Measurements from ENCODE around the gene THSD4.

Gene THSD4

GRCh38 chr15:71649894-71650293 is 534.6 kb downstream of the THSD4 start:
- Histone ChIP-seq H3K4me2 (ENCODE audit: low read depth, low read length, poor library complexity, severe bottlenecking) (no peak overlapping the region), H3K4me3 (ENCODE audit: low read length, poor library complexity, severe bottlenecking) (no peak overlapping the region), H4K20me1 (ENCODE audit: insufficient read depth, low read length, poor library complexity, severe bottlenecking) (no peaks in the 10 kb centered on the region), H2AFZ (ENCODE audit: low read length) (peak overlapping the region; percentile 35; the same call in 1 of the 2 replicates), H3K36me3 (ENCODE audit: insufficient read depth, low read length) (no peaks in the 10 kb centered on the region), H3K27me3 (ENCODE audit: insufficient read depth, low read length, poor library complexity, severe bottlenecking) (no peaks in the 10 kb centered on the region), H3K9ac (ENCODE audit: low read depth, low read length, poor library complexity, severe bottlenecking) (no peak overlapping the region), H3K4me1 (ENCODE audit: insufficient read depth, low read length, poor library complexity, severe bottlenecking) (no peaks in the 10 kb centered on the region), H3K79me2 (ENCODE audit: insufficient read depth, low read length) (no peaks in the 10 kb centered on the region), H3F3A (ENCODE audit: low read depth) (no peaks in the 10 kb centered on the region), H3K9me3 (ENCODE audit: insufficient read depth, low read depth, low read length) (no peaks in the 10 kb centered on the region), H3K9me2 (replicated peaks; ENCODE audit: low read depth, low read length) (no peaks in the 10 kb centered on the region)
- TF ChIP-seq EZH2phosphoT487 (IDR thresholded peaks at IDR 0.05; ENCODE audit: borderline replicate concordance): no peak
- TF ChIP-seq CTCF (conservative IDR thresholded peaks at IDR 0.05; ENCODE audit: low read length): no peak

GRCh38 chr15:71650603-71651002 is 535.3 kb downstream of the THSD4 start:
- Histone ChIP-seq H3K4me1 (ENCODE audit: insufficient read depth, low read length, poor library complexity, severe bottlenecking) (no peaks in the 10 kb centered on the region), H2AFZ (ENCODE audit: low read length) (no peak overlapping the region), H4K20me1 (ENCODE audit: insufficient read depth, low read length, poor library complexity, severe bottlenecking) (no peaks in the 10 kb centered on the region), H3K9me3 (ENCODE audit: insufficient read depth, low read depth, low read length) (no peaks in the 10 kb centered on the region), H3K4me3 (ENCODE audit: low read length, poor library complexity, severe bottlenecking) (no peak overlapping the region), H3K4me2 (ENCODE audit: low read depth, low read length, poor library complexity, severe bottlenecking) (no peak overlapping the region), H3K9me2 (replicated peaks; ENCODE audit: low read depth, low read length) (no peaks in the 10 kb centered on the region), H3K36me3 (ENCODE audit: insufficient read depth, low read length) (no peaks in the 10 kb centered on the region), H3K27me3 (ENCODE audit: insufficient read depth, low read length, poor library complexity, severe bottlenecking) (no peaks in the 10 kb centered on the region), H3F3A (ENCODE audit: low read depth) (no peaks in the 10 kb centered on the region), H3K9ac (ENCODE audit: low read depth, low read length, poor library complexity, severe bottlenecking) (no peak overlapping the region), H3K79me2 (ENCODE audit: insufficient read depth, low read length) (no peaks in the 10 kb centered on the region)
- no peak; the same call in 1 of the 2 replicates for TF ChIP-seq CTCF (conservative IDR thresholded peaks at IDR 0.05; ENCODE audit: low read length)
- TF ChIP-seq EZH2phosphoT487 (IDR thresholded peaks at IDR 0.05; ENCODE audit: borderline replicate concordance): no peak

GRCh38 chr15:71651750-71652186 is 536.5 kb downstream of the THSD4 start:
- H3F3A ChIP-seq (ENCODE audit: low read depth): no peaks in the 10 kb centered on the region
- H3K4me3 ChIP-seq (ENCODE audit: low read length, poor library complexity, severe bottlenecking): peak overlapping the region; percentile 9
- no peaks in the 10 kb centered on the region for H3K27me3 ChIP-seq (ENCODE audit: insufficient read depth, low read length, poor library complexity, severe bottlenecking)
- H3K9me3 ChIP-seq (ENCODE audit: insufficient read depth, low read depth, low read length): no peaks in the 10 kb centered on the region
- H3K4me1 ChIP-seq (ENCODE audit: insufficient read depth, low read length, poor library complexity, severe bottlenecking): no peaks in the 10 kb centered on the region
- peak overlapping the region; percentile 88 for H2AFZ ChIP-seq (ENCODE audit: low read length)
- peak; percentile 80 for TF ChIP-seq CTCF (conservative IDR thresholded peaks at IDR 0.05; ENCODE audit: low read length)
- no peak for TF ChIP-seq EZH2phosphoT487 (IDR thresholded peaks at IDR 0.05; ENCODE audit: borderline replicate concordance)
- no peaks in the 10 kb centered on the region for H3K9me2 ChIP-seq (replicated peaks; ENCODE audit: low read depth, low read length)
- H3K4me2 ChIP-seq (ENCODE audit: low read depth, low read length, poor library complexity, severe bottlenecking): peak overlapping the region; percentile 44
- no peak overlapping the region for H3K9ac ChIP-seq (ENCODE audit: low read depth, low read length, poor library complexity, severe bottlenecking)
- H4K20me1 ChIP-seq (ENCODE audit: insufficient read depth, low read length, poor library complexity, severe bottlenecking): no peaks in the 10 kb centered on the region
- no peaks in the 10 kb centered on the region for H3K79me2 ChIP-seq (ENCODE audit: insufficient read depth, low read length)
- no peaks in the 10 kb centered on the region for H3K36me3 ChIP-seq (ENCODE audit: insufficient read depth, low read length)

All from Loucy (cell line).